ENCODE data around the gene STX18. TPM values are rescaled to one million over a fixed set of nuclear protein-coding genes. Genes with fewer than 3 reads are reported as not detected.

STX18 gene
- total RNA-seq, 1 donor from 2014 or later = 41.7 TPM

GRCh38 chr4:4488405-4489404 is 53.1 kb downstream of the STX18 start:
- no peak overlapping the region for H3K4me3 Mint-ChIP-seq
- H3K36me3 Mint-ChIP-seq = no peaks in the 10 kb centered on the region
- H3K27ac Mint-ChIP-seq = no peak overlapping the region
- DNase-seq (ENCODE audit: low spot score in 2 of 2, unreplicated experiment in 2 of 2) = peak; percentile 25 to 70
- TF ChIP-seq CTCF (IDR thresholded peaks at IDR 0.05; ENCODE audit: unreplicated experiment) = peak; percentile 82
- no peaks in the 10 kb centered on the region for H3K27me3 Mint-ChIP-seq (ENCODE audit: low read depth)
- H3K4me1 Mint-ChIP-seq = peaks cover 22% of the 10 kb centered on the region
- no peaks in the 10 kb centered on the region for H3K9me3 Mint-ChIP-seq

DNA sequence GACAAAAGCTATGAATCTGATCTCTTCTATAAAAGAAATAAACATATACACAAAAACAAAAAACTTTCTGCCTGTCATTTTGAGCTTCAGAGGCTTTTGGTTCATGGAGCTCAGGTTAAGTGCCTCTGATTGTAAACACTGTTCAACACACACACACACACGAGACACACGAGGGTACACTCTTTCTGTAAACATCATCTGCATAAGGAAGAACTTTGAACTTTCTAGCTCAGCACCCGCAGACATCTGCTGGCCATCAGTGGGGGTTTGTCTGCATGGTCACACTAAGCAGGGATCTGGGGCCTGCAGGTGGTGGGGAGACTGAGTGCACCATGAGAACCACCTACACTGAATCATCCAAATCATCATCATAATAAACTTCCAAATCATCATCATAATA is 54.9 kb downstream of the STX18 start:
- Mint-ChIP-seq H3K27me3 (ENCODE audit: low read depth) (no peaks in the 10 kb centered on the region), H3K4me3 (no peak overlapping the region), H3K4me1 (peaks cover 15% of the 10 kb centered on the region), H3K27ac (no peak overlapping the region), H3K36me3 (no peaks in the 10 kb centered on the region), H3K9me3 (no peaks in the 10 kb centered on the region)
- no peak for TF ChIP-seq CTCF (IDR thresholded peaks at IDR 0.05; ENCODE audit: unreplicated experiment)
- no peak for DNase-seq (ENCODE audit: low spot score in 2 of 2, unreplicated experiment in 2 of 2)

GRCh38 chr4:4485806-4486205 is 56.0 kb downstream of the STX18 start:
- TF ChIP-seq CTCF (IDR thresholded peaks at IDR 0.05; ENCODE audit: unreplicated experiment) = no peak
- DNase-seq (ENCODE audit: low spot score in 2 of 2, unreplicated experiment in 2 of 2) = no peak
- no peak overlapping the region for H3K27ac Mint-ChIP-seq
- H3K4me3 Mint-ChIP-seq = no peak overlapping the region
- H3K36me3 Mint-ChIP-seq = no peaks in the 10 kb centered on the region
- H3K9me3 Mint-ChIP-seq = no peaks in the 10 kb centered on the region
- H3K27me3 Mint-ChIP-seq (ENCODE audit: low read depth) = no peaks in the 10 kb centered on the region
- peaks cover 21% of the 10 kb centered on the region for H3K4me1 Mint-ChIP-seq

GRCh38 chr4:4481399-4481994 is 60.4 kb downstream of the STX18 start:
- no peaks in the 10 kb centered on the region for H3K27me3 Mint-ChIP-seq (ENCODE audit: low read depth)
- H3K36me3 Mint-ChIP-seq = no peaks in the 10 kb centered on the region
- H3K4me3 Mint-ChIP-seq = no peak overlapping the region
- TF ChIP-seq CTCF (IDR thresholded peaks at IDR 0.05; ENCODE audit: unreplicated experiment) = no peak
- H3K4me1 Mint-ChIP-seq = peaks cover 25% of the 10 kb centered on the region
- no peaks in the 10 kb centered on the region for H3K9me3 Mint-ChIP-seq
- H3K27ac Mint-ChIP-seq = peak overlapping the region; percentile 66
- no peak for DNase-seq (ENCODE audit: low spot score in 2 of 2, unreplicated experiment in 2 of 2)

GRCh38 chr4:4480685-4481398 is 61.0 kb downstream of the STX18 start:
- no peak overlapping the region for H3K4me3 Mint-ChIP-seq
- TF ChIP-seq CTCF (IDR thresholded peaks at IDR 0.05; ENCODE audit: unreplicated experiment) = peak; percentile 47

More at GRCh38 chr4:4480685-4481398, 61.0 kb downstream of the STX18 start:
- Mint-ChIP-seq H3K4me1 (peaks cover 25% of the 10 kb centered on the region), H3K27me3 (ENCODE audit: low read depth) (no peaks in the 10 kb centered on the region), H3K27ac (peak overlapping the region; percentile 66), H3K9me3 (no peaks in the 10 kb centered on the region), H3K36me3 (no peaks in the 10 kb centered on the region)
- no peak for DNase-seq (ENCODE audit: low spot score in 2 of 2, unreplicated experiment in 2 of 2)

Measured in mesothelial cell of epicardium (in vitro differentiated cells).